Measurements from ENCODE around the gene TIMELESS. TPM values are rescaled to one million over a fixed set of nuclear protein-coding genes. Genes with fewer than 3 reads are reported as not detected.

The TIMELESS gene
- total and polyA plus RNA-seq, 10 of the 15 experiments (the other 5 are each of a cell fraction or from before 2014, with no cell fraction given), result 5.8 to 57.8 (median 31.8) TPM

- peaks cover 6% of the 10 kb centered on the region for H3K79me2 ChIP-seq (ENCODE audit: control insufficient read depth, insufficient read depth, low read length)
- no peak overlapping the region for H3K9ac ChIP-seq (ENCODE audit: control insufficient read depth, insufficient read depth, low read length)
- ATAC-seq (no peak), FAIRE-seq (no peak), DNase-seq (ENCODE audit: low read depth, low spot score) (no peak)
- H2AFZ ChIP-seq (ENCODE audit: control insufficient read depth, low read depth, low read length), result no peak overlapping the region
- H3K27ac ChIP-seq (ENCODE audit: control insufficient read depth, insufficient read depth), result no peak overlapping the region
- H3K4me3 ChIP-seq, result no peak overlapping the region
- ChIA-PET POLR2A (no interaction called here), CTCF (interaction anchor here (0.8 to 1.3 kb wide), 2 partner anchors 9 to 29 kb away, joined by 3 to 5 read pairs; no protein-coding TSS in a partner anchor), SMC1A (ENCODE audit: uncharacterized antibody, unreplicated experiment) (no interaction called here), RAD21 (ENCODE audit: unreplicated experiment) (no interaction called here)
- H3K4me2 ChIP-seq (ENCODE audit: control insufficient read depth, insufficient read depth), result no peak overlapping the region
- H3K9me3 ChIP-seq (replicated peaks; ENCODE audit: control insufficient read depth, insufficient read depth, low read length), result no peaks in the 10 kb centered on the region
- H3K4me1 ChIP-seq (ENCODE audit: control insufficient read depth, insufficient read depth, low read length), result no peaks in the 10 kb centered on the region
- peaks cover 12 to 13% of the 10 kb centered on the region in 2 experiments; a peak in 3 of 4 replicates for H3K36me3 ChIP-seq (ENCODE audit: control insufficient read depth in 2 of 2, insufficient read depth in 2 of 2, low read length in 1 of 2)
- over 99% methylated on average over 6 of the region's 6 CpGs for WGBS (ENCODE audit: insufficient coverage, insufficient replicate concordance, low lambda C conversion rate, missing lambda C conversion rate)
- in situ Hi-C loops (cut with MboI) (no loop called here), intact Hi-C loops (cut with micrococcal nuclease; ENCODE audit: unreplicated experiment) (no loop called here)
- H4K20me1 ChIP-seq (ENCODE audit: control insufficient read depth, insufficient read depth), result no peaks in the 10 kb centered on the region
- BruUV-seq (replicated peaks), result no TSS peak
- H3K27me3 ChIP-seq (replicated peaks in 1 of 2; ENCODE audit: control insufficient read depth in 2 of 2, insufficient read depth in 2 of 2, low read length in 1 of 2), result no peaks in the 10 kb centered on the region
- TF ChIP-seq TBL1XR1 (IDR thresholded peaks at IDR 0.05; ENCODE audit: low read depth, low read length) (no peak), GABPA (IDR thresholded peaks at IDR 0.05; ENCODE audit: low read depth) (no peak), PKNOX1 (IDR thresholded peaks at IDR 0.05) (no peak), IRF3 (IDR thresholded peaks at IDR 0.05) (no peak), RAD21 (IDR thresholded peaks at IDR 0.05; ENCODE audit: insufficient read depth, low read depth, low read length) (no peak), EZH2 (IDR thresholded peaks at IDR 0.05; ENCODE audit: borderline replicate concordance, control insufficient read depth, low read depth, low read length) (no peak), ZNF274 (IDR thresholded peaks at IDR 0.05; ENCODE audit: insufficient read depth, insufficient read length) (no peak), RELA (IDR thresholded peaks at IDR 0.05; ENCODE audit: borderline replicate concordance, partially characterized antibody) (no peak), KAT2A (conservative IDR thresholded peaks at IDR 0.05; ENCODE audit: control insufficient read depth, low read depth, low read length) (no peak), SMAD5 (IDR thresholded peaks at IDR 0.05; ENCODE audit: low read depth) (no peak), STAT3 (IDR thresholded peaks at IDR 0.05; ENCODE audit: low read depth, low read length) (no peak), NR2F1 (conservative IDR thresholded peaks at IDR 0.05) (no peak), NFIC (IDR thresholded peaks at IDR 0.05; ENCODE audit: low read depth, low read length) (no peak), MEF2A (IDR thresholded peaks at IDR 0.05; ENCODE audit: insufficient read depth, low read depth, low read length) (no peak), PRDM15 (CRISPR knock-in tag; IDR thresholded peaks at IDR 0.05) (no peak), MYC (IDR thresholded peaks at IDR 0.05; ENCODE audit: insufficient read depth, insufficient read length, insufficient replicate concordance, low read length, severe bottlenecking) (no peak), E2F4 (IDR thresholded peaks at IDR 0.05; ENCODE audit: low read depth, low read length) (no peak)
Measured at GRCh38 chr12:56434828-56435227, 14.4 kb downstream of the TIMELESS start.

All from GM12878 (cell line).